Adipocyte (in vitro differentiated cells): ENCODE results near the gene ADM2.

Experiments used
- DNase-seq: peaks from one replicate; pipeline ENCODE4 v3.0.0-alpha.2; 2015; ENCODE audit warnings: low read depth
- H3K27me3 ChIP-seq: replicated peaks from 2 replicates; pipeline ENCODE4 v1.7.0; 2013; ENCODE audit warnings: mild to moderate bottlenecking, low read length, moderate library complexity; ENCODE audit not compliant: control insufficient read depth, insufficient read depth
- H3K36me3 ChIP-seq: 2 replicates; pipeline ENCODE4 v1.7.0; 2013; ENCODE audit warnings: low read length, mild to moderate bottlenecking, moderate library complexity; ENCODE audit not compliant: control insufficient read depth, insufficient read depth, severe bottlenecking
- H3K4me1 ChIP-seq: 2 replicates; pipeline ENCODE4 v1.7.0; 2013; ENCODE audit warnings: mild to moderate bottlenecking, low read length, moderate library complexity; ENCODE audit not compliant: control insufficient read depth, insufficient read depth
- H3K4me3 ChIP-seq: 2 replicates; pipeline ENCODE4 v1.7.0; 2013; ENCODE audit warnings: mild to moderate bottlenecking, low read length, moderate library complexity
- H3K9ac ChIP-seq: 2 replicates; pipeline ENCODE4 v1.7.0; 2013; ENCODE audit warnings: mild to moderate bottlenecking, low read length, moderate library complexity
- H3K9me3 ChIP-seq: 2 replicates; pipeline ENCODE4 v1.7.0; 2013; ENCODE audit warnings: mild to moderate bottlenecking, low read length, moderate library complexity; ENCODE audit not compliant: control insufficient read depth

The ADM2 gene

GRCh38 chr22:50461536-50461935 is 19.8 kb upstream of the ADM2 start:
- Histone ChIP-seq H3K4me1 (no peaks in the 10 kb centered on the region), H3K9ac (no peak overlapping the region), H3K4me3 (no peak overlapping the region), H3K36me3 (peaks cover 95% of the 10 kb centered on the region), H3K27me3 (no peaks in the 10 kb centered on the region), H3K9me3 (no peaks in the 10 kb centered on the region)
- DNase-seq, result no peak

GRCh38 chr22:50461979-50462540 is 19.3 kb upstream of the ADM2 start:
- no peak for DNase-seq
- Histone ChIP-seq H3K36me3 (peaks cover 95% of the 10 kb centered on the region), H3K27me3 (no peaks in the 10 kb centered on the region), H3K9ac (no peak overlapping the region), H3K9me3 (no peaks in the 10 kb centered on the region), H3K4me1 (no peaks in the 10 kb centered on the region), H3K4me3 (no peak overlapping the region)

GRCh38 chr22:50463188-50463900 is 18.0 kb upstream of the ADM2 start:
- Histone ChIP-seq H3K36me3 (peaks cover 90% of the 10 kb centered on the region), H3K27me3 (no peaks in the 10 kb centered on the region)

GRCh38 chr22:50464451-50464850 is 16.9 kb upstream of the ADM2 start:
- DNase-seq, result no peak
- H3K9me3 ChIP-seq, result no peaks in the 10 kb centered on the region
- no peaks in the 10 kb centered on the region for H3K27me3 ChIP-seq
- H3K4me1 ChIP-seq, result peaks cover 6% of the 10 kb centered on the region
- H3K9ac ChIP-seq, result no peak overlapping the region
- H3K4me3 ChIP-seq, result no peak overlapping the region
- peaks cover 78% of the 10 kb centered on the region for H3K36me3 ChIP-seq

More at GRCh38 chr22:50463188-50463900, 18.0 kb upstream of the ADM2 start:
- no peaks in the 10 kb centered on the region for H3K4me1 ChIP-seq
- H3K9ac ChIP-seq, result no peak overlapping the region
- H3K4me3 ChIP-seq, result no peak overlapping the region
- no peak for DNase-seq
- no peaks in the 10 kb centered on the region for H3K9me3 ChIP-seq

- Histone ChIP-seq H3K27me3 (no peaks in the 10 kb centered on the region), H3K9ac (no peak overlapping the region), H3K4me1 (peaks cover 9% of the 10 kb centered on the region), H3K4me3 (no peak overlapping the region), H3K9me3 (no peaks in the 10 kb centered on the region), H3K36me3 (peaks cover 70% of the 10 kb centered on the region)
- DNase-seq, result no peak
These were observed 16.0 kb upstream of the ADM2 start for GRCh38 chr22:50465066-50465930.

- Histone ChIP-seq H3K9ac (no peak overlapping the region), H3K27me3 (no peaks in the 10 kb centered on the region), H3K4me3 (no peak overlapping the region), H3K36me3 (peaks cover 50% of the 10 kb centered on the region), H3K4me1 (peaks cover 11% of the 10 kb centered on the region), H3K9me3 (no peaks in the 10 kb centered on the region)
- DNase-seq, result no peak
These were observed 14.0 kb upstream of the ADM2 start for GRCh38 chr22:50467341-50467740.

- Histone ChIP-seq H3K27me3 (no peaks in the 10 kb centered on the region), H3K4me3 (no peak overlapping the region), H3K9me3 (no peaks in the 10 kb centered on the region), H3K36me3 (peaks cover 45% of the 10 kb centered on the region), H3K4me1 (peaks cover 12% of the 10 kb centered on the region), H3K9ac (no peak overlapping the region)
- DNase-seq, result no peak
These were observed 13.4 kb upstream of the ADM2 start for GRCh38 chr22:50467773-50468440.

- Histone ChIP-seq H3K9me3 (no peaks in the 10 kb centered on the region), H3K4me3 (no peak overlapping the region), H3K36me3 (peaks cover 38% of the 10 kb centered on the region), H3K9ac (no peak overlapping the region), H3K4me1 (peaks cover 20% of the 10 kb centered on the region), H3K27me3 (no peaks in the 10 kb centered on the region)
- no peak for DNase-seq
These were observed 12.7 kb upstream of the ADM2 start for GRCh38 chr22:50468626-50469025.

GRCh38 chr22:50469377-50470305 is 11.7 kb upstream of the ADM2 start:
- no peak overlapping the region for H3K9ac ChIP-seq
- H3K4me1 ChIP-seq, result peaks cover 23% of the 10 kb centered on the region
- peaks cover 28% of the 10 kb centered on the region for H3K36me3 ChIP-seq
- no peaks in the 10 kb centered on the region for H3K27me3 ChIP-seq
- no peaks in the 10 kb centered on the region for H3K9me3 ChIP-seq
- no peak for DNase-seq
- no peak overlapping the region for H3K4me3 ChIP-seq

GRCh38 chr22:50470491-50470890 is 10.9 kb upstream of the ADM2 start:
- Histone ChIP-seq H3K27me3 (no peaks in the 10 kb centered on the region), H3K9ac (no peak overlapping the region), H3K36me3 (peaks cover 19% of the 10 kb centered on the region), H3K9me3 (no peaks in the 10 kb centered on the region), H3K4me1 (peaks cover 25% of the 10 kb centered on the region), H3K4me3 (no peak overlapping the region)
- no peak for DNase-seq
